Tibial nerve (tissue), 4 donors: ENCODE results near the gene ZNF865. TPM values are rescaled to one million over a fixed set of nuclear protein-coding genes. Genes with fewer than 3 reads are reported as not detected.

Source experiments
- DNase-seq, 2 donors: peaks; one replicate each; pipeline ENCODE4 v3.0.0-alpha.2; 2019; ENCODE audit warnings: low spot score in 2 of 2
- H3K27ac ChIP-seq, 4 donors: fragments of 200-600 bp; sonication (generic) in 3 of 4; one replicate each; pipeline ENCODE4 v1.5.1; 2017 to 2019; ENCODE audit warnings: mild to moderate bottlenecking in 1 of 4
- H3K27me3 ChIP-seq, 2 donors: fragments of 200-600 bp; sonication (generic) in 1 of 2; one replicate each; pipeline versions ENCODE4 v1.5.1 to v1.6.0; 2017 to 2019
- H3K36me3 ChIP-seq, 3 donors: fragments of 200-600 bp; sonication (generic); one replicate each; pipeline ENCODE4 v1.5.1; 2018 to 2019
- H3K4me1 ChIP-seq, 4 donors: fragments of 200-600 bp; sonication (generic) in 3 of 4; one replicate each; pipeline ENCODE4 v1.5.1; 2017 to 2019
- H3K4me3 ChIP-seq, 4 donors: fragments of 200-600 bp; sonication (generic) in 3 of 4; one replicate each; pipeline ENCODE4 v1.5.1; 2017 to 2019; ENCODE audit warnings: mild to moderate bottlenecking in 1 of 4, moderate library complexity in 1 of 4
- H3K9me3 ChIP-seq, 4 donors: fragments of 200-600 bp; sonication (generic) in 3 of 4; one replicate each; pipeline ENCODE4 v1.5.1; 2017 to 2019
- CTCF ChIP-seq, 5 experiments: fragments of 200-600 bp in 3 of 5; fragments of 450-650 bp in 2 of 5; sonication (generic) in 3 of 5; IDR thresholded peaks; one replicate each; pipeline ENCODE4 v1.5.1; 2016 to 2019; ENCODE audit warnings: antibody characterized with exemption in 5 of 5, mild to moderate bottlenecking in 3 of 5, moderate library complexity in 2 of 5
- EP300 ChIP-seq, 2 donors: sonication (generic); formaldehyde crosslinking; IDR thresholded peaks; one replicate each; pipeline ENCODE4 v1.6.1; 2017; ENCODE audit warnings: antibody characterized with exemption in 2 of 2, mild to moderate bottlenecking in 1 of 2
- POLR2A ChIP-seq, 2 donors: fragments of 450-650 bp; IDR thresholded peaks; one replicate each; pipeline ENCODE4 v1.6.1; 2017; ENCODE audit warnings: antibody characterized with exemption in 2 of 2, mild to moderate bottlenecking in 2 of 2, moderate library complexity in 2 of 2
- WGBS, 2 donors: methylation state at CpG; one replicate each; pipeline ENCODE4 v1.1.5; 2018; 5-methylcytosine and 5-hydroxymethylcytosine counted together
- total RNA-seq, 4 donors: library from RNA; depleted of rRNA; stranded (reverse); fragments of >200 nt; gene quantifications; one replicate each; pipeline ENCODE4 v1.1.0, GENCODE V29; 2016

Gene ZNF865
- total RNA-seq, 4 donors from 2014 or later, result 8.8 to 15.0 (median 12.7) TPM

- peak within 1 kb of the TSS; percentile 95 to 98 (median 98) for H3K27ac ChIP-seq
- peaks cover 0 to 89% (median 53%) of the 10 kb centered on the region in 4 donors for H3K4me1 ChIP-seq
- WGBS, 2 donors, result 0 to 2% methylated on average over 42 to 49 of the region's 89 CpGs
- no peaks in the 10 kb centered on the region for H3K27me3 ChIP-seq
- H3K4me3 ChIP-seq, result peak within 1 kb of the TSS; percentile 62 to 93 (median 90)
- no peaks in the 10 kb centered on the region for H3K9me3 ChIP-seq
- peak in 1 of 2 donors; percentile 25 for DNase-seq
- H3K36me3 ChIP-seq, result peaks cover 0 to 19% (median 0%) of the 10 kb centered on the region in 3 donors
- TF ChIP-seq EP300 (IDR thresholded peaks at IDR 0.05) (peak in 1 of 2 donors; percentile 48), POLR2A (IDR thresholded peaks at IDR 0.05) (peak in 1 of 2 donors; percentile 14), CTCF (IDR thresholded peaks at IDR 0.05) (no peak)
Observed at GRCh38 chr19:55640577-55641425, 35.4 kb downstream of the ZNF865 start, which contains the start of gene ZNF580. Gene ZNF580, plus strand, starts transcription at chr19:55641002. Its CDS starts 1,507 bp downstream, at chr19:55642509.

GRCh38 chr19:55641426-55642152 is 36.1 kb downstream of the ZNF865 start:
- Histone ChIP-seq H3K27ac (peak overlapping the region; percentile 95 to 98 (median 98)), H3K4me1 (peaks cover 0 to 83% (median 46%) of the 10 kb centered on the region in 4 donors), H3K4me3 (peak overlapping the region; percentile 62 to 93 (median 90)), H3K27me3 (no peaks in the 10 kb centered on the region), H3K36me3 (peaks cover 0 to 22% (median 0%) of the 10 kb centered on the region in 3 donors), H3K9me3 (no peaks in the 10 kb centered on the region)
- no peak for DNase-seq
- TF ChIP-seq POLR2A (IDR thresholded peaks at IDR 0.05) (no peak), CTCF (IDR thresholded peaks at IDR 0.05) (no peak), EP300 (IDR thresholded peaks at IDR 0.05) (no peak)
- WGBS, 2 donors, result 1 to 2% methylated on average over 25 of the region's 25 CpGs

- Histone ChIP-seq H3K27ac (peak overlapping the region; percentile 31 to 98 (median 96)), H3K36me3 (peaks cover 0 to 22% (median 0%) of the 10 kb centered on the region in 3 donors), H3K27me3 (no peaks in the 10 kb centered on the region), H3K4me3 (peak overlapping the region; percentile 62 to 93 (median 90)), H3K9me3 (no peaks in the 10 kb centered on the region), H3K4me1 (peaks cover 0 to 83% (median 46%) of the 10 kb centered on the region in 4 donors)
- 1 to 4% methylated on average over 19 to 35 of the region's 65 CpGs for WGBS, 2 donors
- no peak for DNase-seq
- TF ChIP-seq EP300 (IDR thresholded peaks at IDR 0.05), result no peak
- TF ChIP-seq POLR2A (IDR thresholded peaks at IDR 0.05), result no peak
- TF ChIP-seq CTCF (IDR thresholded peaks at IDR 0.05), result no peak
Observed at GRCh38 chr19:55642153-55643002, 36.9 kb downstream of the ZNF865 start.

GRCh38 chr19:55643003-55643886 is 37.8 kb downstream of the ZNF865 start, which contains the start of gene ZNF581:
Gene ZNF581, plus strand, starts transcription at chr19:55643649. Its CDS starts 923 bp downstream, at chr19:55644572.
- Histone ChIP-seq H3K4me1 (peaks cover 0 to 80% (median 45%) of the 10 kb centered on the region in 4 donors), H3K27ac (peak within 1 kb of the TSS; percentile 55 to 98 (median 96)), H3K27me3 (no peaks in the 10 kb centered on the region), H3K9me3 (no peaks in the 10 kb centered on the region), H3K4me3 (peak within 1 kb of the TSS; percentile 62 to 93 (median 90)), H3K36me3 (peaks cover 0 to 20% (median 0%) of the 10 kb centered on the region in 3 donors)
- DNase-seq, result peak in 1 of 2 donors; percentile 66
- TF ChIP-seq EP300 (IDR thresholded peaks at IDR 0.05) (peak; percentile 21 to 81), POLR2A (IDR thresholded peaks at IDR 0.05) (no peak), CTCF (IDR thresholded peaks at IDR 0.05) (peak in 1 of 5 experiments; percentile 42)
- 0 to 2% methylated on average over 43 to 56 of the region's 56 CpGs for WGBS, 2 donors
